Tibial nerve (tissue), 3 donors: ENCODE measurements around the gene DHRS7C.

Experiments used
- CTCF ChIP-seq, 5 experiments: fragments of 200-600 bp in 3 of 5; fragments of 450-650 bp in 2 of 5; sonication (generic) in 3 of 5; IDR thresholded peaks; one replicate each; pipeline ENCODE4 v1.5.1; 2016 to 2019; ENCODE audit warnings: antibody characterized with exemption in 5 of 5, mild to moderate bottlenecking in 3 of 5, moderate library complexity in 2 of 5
- POLR2A ChIP-seq, 2 donors: fragments of 450-650 bp; IDR thresholded peaks; one replicate each; pipeline ENCODE4 v1.6.1; 2017; ENCODE audit warnings: antibody characterized with exemption in 2 of 2, mild to moderate bottlenecking in 2 of 2, moderate library complexity in 2 of 2

- TF ChIP-seq POLR2A (IDR thresholded peaks at IDR 0.05) (no peak), CTCF (IDR thresholded peaks at IDR 0.05) (no peak)
Measured at GRCh38 chr17:9802697-9803096, 11.3 kb upstream of the DHRS7C start.
